HG03565 (cell line): ENCODE data around the gene RNF144A.

ENCODE experiments used
- ATAC-seq: cut with Tn5 transposase; IDR thresholded peaks from one replicate; pipeline ENCODE4 v1.9.1; 2021; ENCODE audit warnings: mild to moderate bottlenecking, moderate library complexity; ENCODE audit not compliant: unreplicated experiment

The RNF144A gene

DNA sequence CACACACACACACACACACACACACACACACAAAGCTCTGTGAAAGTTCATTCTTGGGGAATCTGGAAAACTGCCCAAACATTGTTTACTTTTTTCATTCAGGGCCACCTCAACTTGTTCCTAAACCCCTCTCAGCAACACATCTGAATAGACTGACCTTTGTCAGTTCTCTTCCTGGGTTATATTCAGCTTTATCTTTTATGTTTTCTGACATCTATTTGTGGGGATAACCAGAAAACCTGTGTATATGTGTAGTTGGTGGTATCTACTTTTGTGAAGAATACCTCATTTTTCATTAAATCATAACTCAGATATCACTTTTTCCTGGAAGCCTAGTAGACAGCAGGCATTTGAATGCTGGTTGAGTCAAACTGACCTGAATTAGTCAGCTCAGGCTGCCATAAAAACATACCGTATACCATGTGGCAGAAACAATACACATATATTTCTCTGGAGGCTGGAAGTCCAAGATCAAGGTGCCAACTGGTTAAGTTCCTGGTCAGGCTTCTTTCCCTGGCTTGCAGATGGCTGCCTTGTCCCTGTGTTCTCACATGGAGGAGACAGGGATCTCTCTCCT lies 11.0 kb upstream of the RNF144A start:
- no peak for ATAC-seq

DNA sequence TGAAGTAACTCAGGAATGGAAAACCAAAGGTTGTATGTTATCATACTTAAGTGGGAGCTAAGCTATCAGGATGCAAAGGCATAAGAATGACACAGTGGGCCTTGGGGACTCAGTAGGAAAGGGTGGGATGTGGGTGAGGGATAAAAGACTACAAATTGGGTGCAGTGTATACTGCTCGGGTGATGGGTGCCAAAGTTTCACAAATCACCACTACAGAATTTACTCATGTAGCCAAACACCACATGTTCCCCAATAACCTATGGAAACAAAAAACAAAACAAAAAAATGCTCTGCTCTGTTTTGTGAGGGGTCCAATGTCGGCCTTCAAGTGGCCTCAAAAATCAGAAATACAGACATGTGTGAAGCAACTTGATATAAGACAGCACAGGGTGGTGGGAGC lies 8.9 kb upstream of the RNF144A start:
- no peak for ATAC-seq

DNA sequence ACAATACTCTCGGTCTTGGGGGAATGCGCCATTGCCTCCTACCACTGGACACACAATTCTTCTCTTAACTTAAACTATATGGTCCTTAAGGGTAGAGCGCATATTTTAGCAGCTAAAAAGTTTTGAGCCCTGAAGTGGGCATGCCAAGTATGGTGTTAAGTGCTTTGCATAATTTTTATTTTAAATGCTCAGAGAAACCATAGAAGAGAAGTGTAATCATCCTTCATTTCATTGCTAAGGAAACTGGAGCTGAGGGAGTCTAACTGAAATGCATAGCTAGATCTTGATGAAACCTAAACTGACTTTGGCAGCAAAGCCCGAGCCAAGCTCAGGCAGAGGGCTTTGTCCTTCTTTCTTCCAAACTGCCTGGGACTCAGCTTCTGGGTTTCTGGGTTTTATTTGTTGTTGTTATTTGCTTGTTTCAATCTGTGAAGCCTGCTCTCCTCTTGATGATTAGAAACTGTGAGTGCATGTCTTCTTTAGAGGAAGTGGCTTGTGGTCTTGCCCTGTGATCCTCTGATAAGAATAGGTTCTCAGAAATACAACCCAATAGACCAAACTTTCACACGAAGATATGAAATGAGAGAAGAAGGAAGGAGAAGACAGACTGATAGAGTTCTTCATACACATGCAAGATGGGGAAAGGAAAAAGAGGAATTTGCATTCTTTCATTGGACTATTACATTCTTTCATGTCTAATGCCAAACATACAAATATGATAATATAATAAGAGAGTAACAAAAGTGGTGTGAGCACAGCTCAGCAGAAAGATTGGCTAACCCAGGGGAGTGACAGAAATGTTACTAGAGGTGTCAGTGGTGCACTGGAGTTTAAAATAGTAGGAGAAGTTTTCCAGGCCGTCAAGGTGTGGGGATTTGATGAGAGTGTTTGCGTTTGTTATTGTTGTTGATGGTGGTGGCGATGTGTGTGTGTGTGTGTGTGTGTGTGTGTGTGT lies 7.5 kb upstream of the RNF144A start:
- peak; percentile 99 for ATAC-seq

- no peak for ATAC-seq
These were observed 5.5 kb upstream of the RNF144A start for GRCh38 chr2:6911721-6912120.

- no peak for ATAC-seq
These were observed 3.6 kb upstream of the RNF144A start for GRCh38 chr2:6913415-6914157.

GRCh38 chr2:6914828-6915227 lies 2.4 kb upstream of the RNF144A start:
- no peak for ATAC-seq

DNA sequence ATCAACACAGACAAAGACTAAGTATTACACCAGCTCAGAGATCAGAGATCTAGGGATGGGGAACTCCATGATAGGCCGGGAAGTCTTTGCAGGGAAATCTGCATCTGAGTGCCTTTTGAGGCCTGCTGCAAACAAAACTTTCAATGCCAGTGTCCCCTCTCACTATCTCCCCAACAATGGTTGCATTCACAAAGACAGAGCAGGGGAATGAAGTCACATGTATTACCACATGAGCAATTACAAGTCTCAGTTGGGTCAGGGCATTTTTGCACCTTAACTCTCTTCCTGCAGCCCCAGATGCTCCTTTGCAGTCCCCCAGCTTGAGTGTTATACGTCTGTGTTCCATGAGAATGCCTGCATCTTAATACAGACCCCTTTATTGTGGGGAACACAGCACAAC lies 1.8 kb upstream of the RNF144A start:
- no peak for ATAC-seq

DNA sequence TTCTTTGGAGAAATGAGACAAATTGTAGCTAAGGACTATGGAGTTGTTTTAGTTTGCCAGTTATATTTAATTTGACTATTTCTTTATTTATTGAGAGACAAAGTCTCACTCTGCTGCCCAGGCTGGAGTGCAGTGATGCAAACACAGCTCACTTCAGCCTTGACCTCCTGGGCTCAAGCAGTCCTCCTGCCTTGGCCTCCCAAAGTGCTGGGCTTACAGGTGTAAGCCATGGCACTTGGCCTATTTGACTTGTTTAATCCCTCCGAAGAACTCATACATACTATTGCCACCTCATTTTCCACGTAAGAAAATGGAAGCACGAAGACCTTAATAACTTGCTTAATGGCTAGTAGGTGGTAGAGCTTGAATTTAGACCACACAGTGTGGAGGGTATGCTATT lies 988 bp upstream of the RNF144A start:
- no peak for ATAC-seq

- ATAC-seq: no peak
These were observed 509 bp upstream of the RNF144A start for GRCh38 chr2:6916736-6917070.

- ATAC-seq: no peak
These were observed 679 bp downstream of the RNF144A start for GRCh38 chr2:6917761-6918421.

DNA sequence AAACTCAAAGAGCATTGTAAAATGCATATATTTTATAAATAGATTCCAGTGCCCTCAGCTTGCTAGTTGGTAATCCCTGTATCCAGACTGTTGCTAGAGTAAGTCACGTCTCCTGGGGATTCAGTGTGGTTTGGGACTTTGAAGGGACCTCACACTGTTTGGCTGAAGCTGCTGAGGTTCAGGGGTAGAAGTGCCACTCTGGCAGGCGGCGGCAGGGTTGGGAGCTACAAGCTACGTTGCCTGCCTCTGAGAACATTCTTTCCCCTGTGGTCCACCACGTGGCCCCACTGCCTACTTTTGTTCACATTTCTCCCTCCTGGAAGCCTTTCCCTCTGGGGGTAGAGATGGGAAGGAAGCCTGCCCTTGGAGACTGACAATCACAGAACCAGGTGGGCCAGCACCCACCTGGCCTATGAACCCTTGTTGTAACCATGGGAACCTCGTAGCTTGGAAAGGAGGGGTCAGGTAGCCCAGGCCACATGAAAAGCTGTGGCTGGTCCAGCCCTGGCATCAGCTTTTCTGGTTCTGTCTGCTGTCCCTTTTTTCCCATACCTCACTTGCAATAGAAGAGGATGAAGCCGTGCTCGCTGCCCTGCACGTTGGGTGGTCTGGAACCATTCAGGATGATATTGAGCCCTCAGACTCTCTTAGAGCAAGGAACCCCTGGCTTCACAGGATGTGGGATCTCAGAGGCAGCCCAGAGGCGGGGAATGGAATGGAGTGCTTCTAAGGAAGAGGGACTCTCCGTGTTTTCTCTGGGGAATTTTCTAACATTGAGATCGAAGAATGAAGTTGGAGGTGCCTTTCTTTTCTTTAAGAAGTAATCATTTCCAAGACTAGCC lies 2.9 kb downstream of the RNF144A start:
- ATAC-seq: no peak

DNA sequence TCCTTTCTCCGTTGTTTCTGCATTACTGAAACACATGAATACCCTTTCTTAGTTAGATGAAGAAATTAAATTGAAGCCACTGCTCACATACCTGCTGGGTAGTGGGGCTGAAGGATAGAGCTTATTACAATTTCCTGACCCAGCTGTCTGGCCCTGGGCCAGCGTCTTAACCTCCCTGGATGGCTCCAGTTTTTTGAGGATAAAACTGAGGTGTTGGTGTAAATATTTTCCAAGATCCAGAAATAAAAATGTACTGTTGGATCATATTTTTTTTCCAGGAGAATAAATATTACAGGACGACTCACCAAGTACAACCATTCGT lies 3.5 kb downstream of the RNF144A start:
- ATAC-seq: no peak

- no peak for ATAC-seq
These were observed 4.2 kb downstream of the RNF144A start for GRCh38 chr2:6921321-6921922.

DNA sequence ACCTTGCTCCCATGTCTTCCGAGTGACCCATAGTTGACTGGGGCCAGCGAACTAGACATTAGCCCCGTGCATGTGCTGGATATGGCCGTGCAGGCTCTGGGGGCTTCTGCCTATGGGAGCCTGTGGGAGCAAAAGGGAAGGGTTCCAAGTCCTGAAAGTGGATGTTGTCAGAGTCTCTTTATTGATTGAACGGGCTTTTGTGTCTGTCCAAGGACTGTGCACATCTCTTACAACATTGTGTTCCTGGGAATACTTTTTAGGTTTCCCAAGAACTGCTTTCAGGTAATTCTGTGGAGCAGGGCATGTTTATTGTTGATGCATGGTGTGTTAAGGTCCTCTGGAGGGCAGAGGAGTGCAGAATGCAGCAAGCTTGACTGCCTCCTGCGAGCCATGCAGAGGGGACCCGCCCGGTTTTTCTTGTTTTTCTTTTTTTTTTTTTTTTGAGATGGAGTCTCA lies 5.0 kb downstream of the RNF144A start:
- ATAC-seq: no peak

DNA sequence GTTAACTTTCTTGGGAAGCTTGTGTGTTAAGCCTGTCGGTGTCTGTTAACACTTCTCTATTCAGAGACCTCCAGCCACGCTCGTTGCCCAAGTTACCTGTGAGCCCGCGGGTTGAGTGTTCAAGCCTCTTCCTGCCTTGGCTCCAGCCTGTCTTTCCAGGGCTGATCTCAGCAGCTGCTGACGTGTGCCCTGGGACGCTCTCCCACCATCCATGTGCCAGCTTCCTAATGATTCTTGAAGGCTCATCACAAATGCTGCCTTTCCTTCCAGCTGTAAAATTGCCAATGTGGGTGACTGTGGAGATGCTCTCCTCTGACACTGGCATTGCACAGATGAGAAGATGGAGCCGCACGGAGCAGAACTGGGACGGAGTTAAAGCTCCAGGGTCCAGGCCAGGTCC lies 6.1 kb downstream of the RNF144A start:
- no peak for ATAC-seq

GRCh38 chr2:6924101-6924923 lies 7.1 kb downstream of the RNF144A start:
- no peak for ATAC-seq

- no peak for ATAC-seq
These were observed 7.8 kb downstream of the RNF144A start for GRCh38 chr2:6924924-6925409.

DNA sequence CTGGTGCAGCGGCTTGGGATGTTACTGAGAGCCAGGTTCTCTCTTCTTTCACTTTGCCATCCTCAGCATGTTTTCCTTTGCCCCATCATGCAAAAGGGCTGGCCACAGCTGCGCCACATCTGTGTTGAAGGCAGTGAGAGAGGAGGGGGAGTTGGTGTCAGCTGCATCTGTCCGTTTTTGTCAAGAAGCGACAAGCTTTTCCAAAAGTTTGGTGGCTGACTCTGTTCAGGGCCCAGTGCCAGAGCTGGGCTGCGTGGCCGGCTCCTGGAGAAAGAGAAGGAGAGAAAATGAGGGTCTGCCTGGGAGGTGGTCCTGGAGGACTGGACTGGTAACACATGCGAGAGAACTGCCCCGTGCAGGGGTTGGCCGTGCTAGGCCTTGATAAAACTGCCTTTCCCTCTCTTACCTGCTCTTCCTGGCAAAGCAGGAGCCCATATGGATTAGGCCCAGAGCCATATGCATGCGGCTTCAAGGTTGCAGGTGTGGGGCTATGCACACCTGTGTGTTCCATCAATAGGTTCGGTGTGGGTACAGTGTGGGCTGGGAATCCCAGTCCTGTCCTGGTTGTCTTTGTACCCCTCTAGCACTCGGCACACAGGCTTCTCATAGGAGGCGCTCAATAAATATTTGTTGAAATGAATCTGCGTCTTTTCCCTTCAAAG lies 9.0 kb downstream of the RNF144A start:
- no peak for ATAC-seq

DNA sequence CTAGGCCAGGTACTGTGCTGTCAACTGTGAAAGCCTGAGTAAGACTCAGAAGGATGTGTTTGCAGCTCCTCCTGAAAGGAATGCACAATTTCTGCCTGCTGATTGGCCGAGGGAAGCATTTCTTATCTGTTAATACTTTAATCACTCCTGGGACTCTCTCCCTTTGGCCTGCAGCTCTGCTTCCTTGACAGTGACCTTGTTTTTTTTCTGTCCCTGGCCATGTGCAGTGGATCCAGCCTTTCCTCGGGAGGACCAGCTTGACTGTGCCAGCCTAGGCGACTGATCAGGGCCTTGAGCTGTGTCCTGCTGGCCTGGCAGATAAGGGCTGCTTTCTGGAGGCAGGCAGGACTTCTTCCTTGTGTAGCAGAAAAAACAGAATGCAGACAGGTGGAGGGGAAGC lies 10.0 kb downstream of the RNF144A start:
- no peak for ATAC-seq
